BLaER1 (cell line): ENCODE measurements around the gene KCNJ10.

ENCODE experiments used
- H3K27ac ChIP-seq: shearing (Covaris generic); formaldehyde crosslinking; 2 replicates; pipeline ENCODE4 v1.8.1; 2022
- H3K27me3 ChIP-seq: shearing (Covaris generic); formaldehyde crosslinking; 2 replicates; pipeline ENCODE4 v1.8.1; 2022
- H3K36me3 ChIP-seq: shearing (Covaris generic); formaldehyde crosslinking; 2 replicates; pipeline ENCODE4 v1.8.1; 2022
- H3K4me1 ChIP-seq: shearing (Covaris generic); formaldehyde crosslinking; 2 replicates; pipeline ENCODE4 v1.8.1; 2022
- H3K4me2 ChIP-seq: shearing (Covaris generic); formaldehyde crosslinking; 2 replicates; pipeline ENCODE4 v1.8.1; 2022
- H3K4me3 ChIP-seq: shearing (Covaris generic); formaldehyde crosslinking; 2 replicates; pipeline ENCODE4 v1.8.1; 2022
- H3K9ac ChIP-seq: shearing (Covaris generic); formaldehyde crosslinking; 2 replicates; pipeline ENCODE4 v1.8.1; 2022
- H3K9me3 ChIP-seq: shearing (Covaris generic); formaldehyde crosslinking; 2 replicates; pipeline ENCODE4 v1.8.1; 2022
- H4K20me1 ChIP-seq: shearing (Covaris generic); formaldehyde crosslinking; 2 replicates; pipeline ENCODE4 v1.8.1; 2022
- Cebpa-rat ChIP-seq: shearing (Covaris generic); IDR thresholded peaks from 2 replicates; pipeline ENCODE4 v1.8.1; 2022

KCNJ10 gene

DNA sequence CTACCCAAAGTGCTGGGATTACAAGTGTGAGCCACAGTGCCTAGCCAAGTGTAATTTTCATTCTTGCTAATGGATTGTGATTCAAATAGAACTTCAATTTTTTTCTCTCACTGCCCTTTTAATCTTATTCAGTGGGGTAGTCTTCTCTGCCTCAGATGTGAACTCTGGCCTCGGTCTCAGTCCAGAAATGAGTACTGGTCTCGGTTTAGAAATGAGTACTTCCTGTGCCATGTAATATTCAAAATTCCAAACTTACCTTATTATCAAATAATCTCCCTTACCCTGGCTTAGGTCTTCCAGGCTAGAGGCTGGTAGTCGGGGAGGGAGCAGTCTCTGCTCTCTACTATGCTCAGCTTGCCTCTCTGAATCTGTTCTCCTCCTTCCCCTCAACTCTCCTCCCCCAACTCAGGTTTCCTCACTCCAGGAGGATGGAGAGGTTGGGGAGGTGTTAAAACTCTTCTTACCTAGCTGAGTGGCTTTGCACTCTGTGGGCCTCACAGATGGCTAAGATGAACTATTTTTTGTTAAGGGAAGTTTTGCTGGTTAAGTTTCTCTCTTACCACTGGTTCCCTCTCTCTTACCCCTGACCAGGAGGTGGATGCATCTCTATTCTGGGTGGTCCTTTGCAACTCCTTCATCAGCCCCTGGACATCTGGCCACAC, 111.1 kb downstream of the KCNJ10 start:
- Histone ChIP-seq H3K4me2 (no peak overlapping the region), H3K4me3 (no peak overlapping the region), H3K36me3 (no peaks in the 10 kb centered on the region), H4K20me1 (no peaks in the 10 kb centered on the region), H3K4me1 (no peaks in the 10 kb centered on the region), H3K9ac (no peak overlapping the region), H3K9me3 (no peaks in the 10 kb centered on the region), H3K27ac (no peak overlapping the region), H3K27me3 (no peaks in the 10 kb centered on the region)
- no peak for TF ChIP-seq Cebpa-rat

GRCh38 chr1:159957824-159958268, 112.1 kb downstream of the KCNJ10 start:
- Histone ChIP-seq H3K4me1 (peaks cover under 1% of the 10 kb centered on the region; the same call in 1 of the 2 replicates), H3K9me3 (no peaks in the 10 kb centered on the region), H3K27me3 (no peaks in the 10 kb centered on the region), H4K20me1 (no peaks in the 10 kb centered on the region), H3K9ac (no peak overlapping the region), H3K4me3 (no peak overlapping the region), H3K27ac (no peak overlapping the region), H3K4me2 (no peak overlapping the region), H3K36me3 (no peaks in the 10 kb centered on the region)
- no peak for TF ChIP-seq Cebpa-rat

DNA sequence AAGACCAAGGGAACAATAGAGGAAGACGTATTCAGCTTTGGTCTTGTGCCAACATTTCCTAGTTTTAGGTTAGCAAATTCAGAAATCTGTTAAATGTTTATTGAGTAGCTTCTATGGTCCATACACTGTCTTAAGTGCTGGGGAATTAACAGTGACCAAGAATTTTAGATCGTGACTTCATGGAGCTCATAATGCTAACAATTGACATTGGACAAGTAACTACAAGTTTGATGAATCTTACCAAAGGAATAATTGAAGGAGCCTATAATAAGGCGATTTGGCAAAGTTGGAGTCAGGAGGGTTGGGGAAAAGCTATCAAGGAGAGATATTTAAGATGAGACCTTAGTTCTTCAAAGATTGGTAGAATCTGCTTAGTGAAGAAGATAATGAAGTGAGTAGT, 114.5 kb downstream of the KCNJ10 start:
- no peak overlapping the region for H3K4me2 ChIP-seq
- no peaks in the 10 kb centered on the region for H3K9me3 ChIP-seq
- H3K27me3 ChIP-seq = no peaks in the 10 kb centered on the region
- no peaks in the 10 kb centered on the region for H3K36me3 ChIP-seq
- H3K4me3 ChIP-seq = no peak overlapping the region
- no peak overlapping the region for H3K27ac ChIP-seq
- H4K20me1 ChIP-seq = no peaks in the 10 kb centered on the region
- peaks cover 9% of the 10 kb centered on the region for H3K4me1 ChIP-seq
- no peak overlapping the region for H3K9ac ChIP-seq
- no peak for TF ChIP-seq Cebpa-rat

DNA sequence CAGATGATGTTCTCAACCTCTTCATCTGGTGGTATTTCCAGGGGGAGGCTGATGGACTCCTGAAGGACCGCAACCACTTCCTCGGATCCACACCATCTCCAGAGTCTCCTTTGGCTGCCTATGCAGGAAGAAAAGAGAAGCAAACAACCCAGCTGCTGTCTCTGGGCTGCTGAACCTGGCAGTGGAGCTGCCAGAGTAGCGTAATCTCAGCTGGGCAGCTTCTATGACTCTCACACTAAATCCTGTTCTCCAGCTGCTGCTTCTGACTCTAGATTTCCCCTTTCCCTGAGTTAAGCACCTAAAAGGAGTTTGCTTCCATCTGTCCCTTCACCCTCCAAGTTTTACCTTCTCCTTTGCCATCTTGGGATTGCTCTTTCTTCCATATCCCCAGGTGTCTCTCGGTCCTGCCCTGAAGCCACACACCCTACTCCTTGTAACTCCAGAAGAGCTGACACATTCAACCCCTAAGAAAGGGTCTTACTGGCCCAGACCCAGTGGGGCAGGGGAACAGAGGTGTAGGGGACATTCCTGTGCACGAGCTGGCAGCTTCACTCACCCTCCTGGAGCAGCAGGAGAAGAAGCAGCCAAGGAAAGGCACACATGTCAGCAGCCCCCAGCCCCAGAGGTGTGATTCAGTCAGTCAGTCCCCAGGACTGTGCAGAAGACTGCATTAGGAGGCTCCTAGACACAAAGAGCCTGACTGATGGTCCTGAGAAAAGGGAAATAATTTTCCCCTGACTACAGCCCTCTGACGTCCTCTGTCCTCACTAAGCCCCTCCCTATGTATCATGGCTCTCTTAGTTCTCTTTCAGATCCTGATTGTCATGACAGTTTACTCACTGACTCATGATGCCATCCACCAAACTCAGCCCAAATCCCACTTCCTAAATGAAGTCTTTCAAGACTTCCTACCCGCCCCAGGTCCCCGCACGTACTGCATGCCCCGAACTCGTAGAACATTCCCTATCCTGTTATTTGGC, 116.1 kb downstream of the KCNJ10 start, which contains the start of gene SLAMF9:
SLAMF9 (minus strand) TSS at position 702 of the 980 bp plus-strand sequence; CDS start at position 602, 100 bp downstream.
- no peaks in the 10 kb centered on the region for H4K20me1 ChIP-seq
- no peak within 1 kb of the TSS for H3K9ac ChIP-seq
- no peak for TF ChIP-seq Cebpa-rat
- H3K36me3 ChIP-seq = no peaks in the 10 kb centered on the region
- H3K9me3 ChIP-seq = no peaks in the 10 kb centered on the region
- no peak within 1 kb of the TSS for H3K4me3 ChIP-seq
- peaks cover 9% of the 10 kb centered on the region for H3K4me1 ChIP-seq
- no peak within 1 kb of the TSS for H3K4me2 ChIP-seq
- no peak within 1 kb of the TSS for H3K27ac ChIP-seq
- no peaks in the 10 kb centered on the region for H3K27me3 ChIP-seq

- Histone ChIP-seq H3K36me3 (no peaks in the 10 kb centered on the region), H3K4me1 (peaks cover 9% of the 10 kb centered on the region), H3K27ac (no peak overlapping the region), H4K20me1 (no peaks in the 10 kb centered on the region), H3K9ac (no peak overlapping the region), H3K9me3 (no peaks in the 10 kb centered on the region), H3K27me3 (no peaks in the 10 kb centered on the region), H3K4me3 (no peak overlapping the region), H3K4me2 (no peak overlapping the region)
- no peak for TF ChIP-seq Cebpa-rat
These were observed 117.0 kb downstream of the KCNJ10 start for GRCh38 chr1:159952932-159953331.

- Histone ChIP-seq H3K9ac (no peak overlapping the region), H3K36me3 (no peaks in the 10 kb centered on the region), H3K4me2 (no peak overlapping the region), H3K27ac (no peak overlapping the region), H3K9me3 (no peaks in the 10 kb centered on the region), H3K4me3 (no peak overlapping the region), H3K27me3 (no peaks in the 10 kb centered on the region), H3K4me1 (peaks cover 9% of the 10 kb centered on the region), H4K20me1 (no peaks in the 10 kb centered on the region)
- TF ChIP-seq Cebpa-rat = no peak
These were observed 118.4 kb downstream of the KCNJ10 start for GRCh38 chr1:159951551-159951950.

GRCh38 chr1:159951016-159951415, 118.9 kb downstream of the KCNJ10 start:
- H3K27ac ChIP-seq = no peak overlapping the region
- H3K4me3 ChIP-seq = no peak overlapping the region
- H3K4me2 ChIP-seq = no peak overlapping the region
- no peak overlapping the region for H3K9ac ChIP-seq
- peaks cover 13% of the 10 kb centered on the region for H3K4me1 ChIP-seq
- H3K27me3 ChIP-seq = no peaks in the 10 kb centered on the region
- no peaks in the 10 kb centered on the region for H3K9me3 ChIP-seq
- no peaks in the 10 kb centered on the region for H3K36me3 ChIP-seq
- no peak for TF ChIP-seq Cebpa-rat
- H4K20me1 ChIP-seq = no peaks in the 10 kb centered on the region

DNA sequence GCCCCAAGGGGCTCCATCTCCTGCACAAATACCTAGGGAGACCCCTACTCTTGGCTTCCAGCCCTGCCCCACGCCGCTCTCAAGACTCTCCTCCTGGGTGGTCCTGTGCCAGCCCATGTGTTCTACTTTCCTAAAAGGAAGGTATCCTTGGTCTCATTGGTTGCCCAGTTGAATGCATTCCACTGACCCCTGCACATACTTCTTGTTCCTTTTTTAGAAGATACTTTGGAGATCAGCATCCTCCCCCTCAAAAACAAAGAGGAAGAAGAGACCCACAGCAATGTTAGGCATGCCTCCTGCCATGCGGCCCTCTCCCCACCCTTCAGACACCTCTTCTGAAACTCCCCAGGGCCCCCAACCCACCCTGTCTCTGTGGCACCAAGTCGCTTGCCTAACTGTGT, 120.0 kb downstream of the KCNJ10 start:
- Histone ChIP-seq H3K36me3 (no peaks in the 10 kb centered on the region), H3K4me3 (no peak overlapping the region), H3K4me2 (no peak overlapping the region), H3K4me1 (peaks cover 20% of the 10 kb centered on the region), H3K27ac (no peak overlapping the region), H4K20me1 (no peaks in the 10 kb centered on the region), H3K9me3 (no peaks in the 10 kb centered on the region), H3K27me3 (no peaks in the 10 kb centered on the region), H3K9ac (no peak overlapping the region)
- TF ChIP-seq Cebpa-rat = no peak

GRCh38 chr1:159949123-159949522, 120.8 kb downstream of the KCNJ10 start:
- Histone ChIP-seq H3K27ac (no peak overlapping the region), H3K4me1 (peaks cover 29% of the 10 kb centered on the region), H4K20me1 (no peaks in the 10 kb centered on the region), H3K4me3 (no peak overlapping the region), H3K36me3 (no peaks in the 10 kb centered on the region), H3K9ac (no peak overlapping the region), H3K27me3 (no peaks in the 10 kb centered on the region), H3K4me2 (no peak overlapping the region), H3K9me3 (no peaks in the 10 kb centered on the region)
- no peak for TF ChIP-seq Cebpa-rat
